GM18861 (cell line): ENCODE data around the gene CAPN10.

Experiments
- ATAC-seq: cut with Tn5 transposase; IDR thresholded peaks from one replicate; pipeline ENCODE4 v1.9.1; 2021; ENCODE audit not compliant: unreplicated experiment

CAPN10 gene

DNA sequence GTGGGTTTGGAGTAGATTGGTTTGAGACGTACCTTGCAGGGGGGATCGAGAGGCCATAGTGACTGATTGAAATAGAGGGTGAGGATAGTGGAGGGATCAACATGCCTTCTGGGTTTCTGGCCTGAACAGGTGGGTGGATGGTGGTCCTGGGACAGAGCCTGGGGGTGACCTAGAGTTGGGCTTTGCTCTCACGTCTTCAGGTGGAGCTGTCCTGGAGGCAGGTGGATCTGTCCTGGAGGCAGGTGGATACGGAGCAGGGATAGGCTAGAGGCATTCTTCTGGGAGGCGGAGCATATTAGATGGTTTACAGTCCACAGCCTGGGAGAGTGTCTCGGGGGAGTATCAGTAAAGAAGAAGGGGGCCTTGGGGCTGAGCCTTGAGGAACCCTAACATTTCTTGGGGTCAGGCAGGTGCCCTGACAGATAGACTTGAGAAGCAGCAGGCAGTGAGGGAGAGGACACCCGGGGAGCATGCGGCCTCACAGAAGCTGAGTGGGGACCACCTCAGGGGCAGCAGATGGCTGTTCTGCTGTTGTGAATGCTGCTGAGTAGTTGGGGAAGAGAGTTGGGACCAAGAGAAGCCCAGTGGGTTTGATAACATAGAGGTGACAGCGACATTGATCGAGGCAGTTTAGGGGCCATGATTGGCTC, 1.6 kb downstream of the CAPN10 start:
- ATAC-seq: no peak

DNA sequence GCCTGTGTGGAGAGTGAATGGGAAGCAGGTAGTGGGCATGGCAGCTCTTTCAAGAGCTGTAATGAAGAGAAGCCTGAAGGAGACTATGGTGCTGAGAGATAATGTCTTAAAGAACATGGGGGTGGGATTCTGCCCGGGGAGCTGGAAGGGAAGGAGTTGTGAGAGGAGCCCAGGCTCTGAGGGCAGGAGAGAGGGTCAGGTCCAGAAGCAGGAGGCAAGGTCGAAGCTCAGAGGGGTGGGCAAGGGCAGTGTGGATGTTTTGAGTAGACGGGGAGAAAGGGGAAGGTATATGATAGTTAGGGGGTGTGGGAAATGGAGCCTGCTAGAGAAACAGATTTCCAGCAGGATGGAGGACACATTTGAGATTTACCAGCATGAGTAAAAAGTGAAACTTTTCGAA, 2.1 kb downstream of the CAPN10 start:
- no peak for ATAC-seq

DNA sequence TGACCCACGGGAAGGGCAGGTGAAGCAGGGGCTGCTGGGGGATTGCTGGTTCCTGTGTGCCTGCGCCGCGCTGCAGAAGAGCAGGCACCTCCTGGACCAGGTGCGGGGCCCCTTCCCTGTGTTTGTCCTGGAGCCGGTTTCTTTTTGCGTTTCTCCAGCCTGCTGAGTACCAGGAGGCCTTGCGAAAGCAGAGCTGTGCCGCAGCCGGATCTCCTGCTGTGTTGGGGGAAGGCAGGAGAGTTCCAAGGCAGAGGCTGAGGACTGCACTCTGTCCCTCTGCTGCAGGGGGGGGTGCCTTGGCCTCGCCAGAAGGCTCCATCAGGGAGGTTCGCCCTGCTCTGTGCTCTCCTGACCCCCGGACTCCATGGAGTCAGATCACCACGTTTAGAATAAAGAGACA, 2.8 kb downstream of the CAPN10 start:
- no peak for ATAC-seq

DNA sequence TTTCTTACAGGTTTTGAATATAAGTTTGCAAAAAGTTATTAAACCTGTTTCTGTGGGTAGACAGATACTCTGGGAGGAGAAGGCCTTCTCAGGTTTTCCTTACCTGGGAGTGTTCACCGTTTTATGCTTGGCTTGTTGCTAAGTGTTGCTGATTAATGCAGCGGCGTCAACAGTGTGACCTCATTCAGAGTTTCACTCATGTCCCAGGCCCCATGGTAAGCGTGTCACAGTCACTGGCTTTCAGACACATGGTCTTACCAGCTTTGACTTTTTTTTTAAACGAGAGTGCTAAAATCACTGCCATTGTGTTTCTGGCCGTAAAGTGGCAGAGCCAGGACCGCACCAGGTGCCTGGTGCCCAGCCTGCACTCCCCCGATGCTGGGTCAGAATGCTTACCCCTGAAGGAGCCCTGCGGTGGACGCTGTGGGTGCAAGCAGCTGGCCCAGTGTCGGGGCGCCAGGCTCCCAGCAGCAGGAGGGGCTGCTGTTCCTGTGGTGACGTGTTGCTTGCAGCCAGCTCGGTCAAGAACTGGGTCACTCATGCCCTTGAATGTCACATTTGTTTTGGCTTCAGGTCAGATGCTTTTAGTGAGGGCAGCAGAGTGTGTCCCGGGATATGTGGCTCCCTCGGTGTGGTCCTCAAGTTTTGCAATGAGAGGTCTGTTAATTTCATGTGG, 3.5 kb downstream of the CAPN10 start:
- no peak for ATAC-seq

DNA sequence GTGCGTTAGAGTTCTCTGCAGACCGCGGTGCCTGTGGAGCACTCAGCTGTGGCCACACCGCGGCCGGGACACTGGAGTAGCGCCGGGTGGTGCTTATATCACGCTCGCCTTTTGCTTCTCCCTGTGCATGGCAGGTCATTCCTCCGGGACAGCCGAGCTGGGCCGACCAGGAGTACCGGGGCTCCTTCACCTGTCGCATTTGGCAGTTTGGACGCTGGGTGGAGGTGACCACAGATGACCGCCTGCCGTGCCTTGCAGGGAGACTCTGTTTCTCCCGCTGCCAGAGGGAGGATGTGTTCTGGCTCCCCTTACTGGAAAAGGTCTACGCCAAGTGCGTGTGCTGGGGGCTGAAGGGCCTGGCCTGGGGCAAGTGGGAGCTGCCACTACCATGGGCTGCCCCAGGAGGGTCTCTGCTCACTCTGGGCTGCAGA, 4.2 kb downstream of the CAPN10 start:
- no peak for ATAC-seq

DNA sequence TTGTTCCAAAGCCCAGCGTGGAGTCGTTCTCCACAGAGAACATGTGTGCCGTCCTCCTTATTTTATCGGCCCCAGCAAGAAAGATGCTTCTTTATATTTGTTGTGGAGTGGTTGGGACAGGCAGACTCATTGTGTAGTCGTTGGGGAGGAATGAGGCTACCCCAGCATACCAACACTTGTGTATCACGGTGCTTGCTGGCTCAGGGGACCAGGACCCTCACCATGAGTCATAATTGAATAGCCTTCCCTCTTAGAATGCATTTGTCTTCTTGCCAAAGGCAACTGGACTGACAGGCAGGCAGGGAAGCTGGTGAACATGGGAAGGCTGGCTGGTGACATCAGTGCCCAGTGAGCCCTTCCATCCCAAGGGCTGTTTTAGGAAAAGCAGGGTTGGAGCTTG, 4.7 kb downstream of the CAPN10 start:
- ATAC-seq: no peak

DNA sequence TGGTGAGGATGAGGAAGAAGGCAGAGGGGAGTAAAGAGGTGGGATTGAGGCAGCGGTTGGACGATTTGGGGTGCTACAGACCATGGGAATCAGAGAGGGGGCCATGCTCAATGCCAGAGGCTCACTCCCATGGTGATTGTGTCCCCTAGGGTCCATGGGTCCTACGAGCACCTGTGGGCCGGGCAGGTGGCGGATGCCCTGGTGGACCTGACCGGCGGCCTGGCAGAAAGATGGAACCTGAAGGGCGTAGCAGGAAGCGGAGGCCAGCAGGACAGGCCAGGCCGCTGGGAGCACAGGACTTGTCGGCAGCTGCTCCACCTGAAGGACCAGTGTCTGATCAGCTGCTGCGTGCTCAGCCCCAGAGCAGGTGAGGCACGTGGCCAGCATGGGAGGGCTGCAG, 5.2 kb downstream of the CAPN10 start:
- ATAC-seq: no peak

DNA sequence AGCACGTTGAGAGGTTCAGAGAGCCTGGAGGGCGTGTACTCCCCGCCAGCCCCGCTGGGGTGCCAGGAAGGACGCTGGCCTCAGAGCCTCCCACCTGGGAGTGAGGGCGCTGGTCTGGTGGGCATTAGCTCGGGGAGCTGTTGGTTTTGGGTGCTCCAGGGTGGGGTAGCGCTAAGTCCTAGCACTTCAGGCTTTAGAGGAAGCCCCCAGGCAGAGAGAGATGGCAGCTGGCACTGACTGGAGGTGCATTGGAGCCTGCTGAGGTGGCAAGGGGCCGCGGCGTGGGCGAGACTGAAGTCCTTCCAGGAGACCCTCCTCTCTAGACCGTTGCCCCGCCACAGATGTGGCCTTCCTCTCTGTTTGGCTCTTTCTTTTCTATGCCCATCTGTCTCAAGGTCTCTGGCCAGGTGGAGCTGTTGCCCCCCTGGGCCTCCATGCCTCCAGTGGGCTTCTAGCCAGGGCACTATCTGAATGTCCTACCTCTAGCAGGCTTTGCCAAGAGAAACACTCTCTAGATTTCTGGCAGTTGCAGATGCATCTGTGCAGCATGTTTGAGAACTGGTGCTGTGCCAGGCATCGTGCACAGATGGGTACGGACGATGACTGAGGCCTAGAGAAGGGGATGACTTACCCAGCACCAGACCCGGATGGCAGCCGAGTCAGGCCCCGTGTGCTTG, 6.6 kb downstream of the CAPN10 start:
- no peak for ATAC-seq

DNA sequence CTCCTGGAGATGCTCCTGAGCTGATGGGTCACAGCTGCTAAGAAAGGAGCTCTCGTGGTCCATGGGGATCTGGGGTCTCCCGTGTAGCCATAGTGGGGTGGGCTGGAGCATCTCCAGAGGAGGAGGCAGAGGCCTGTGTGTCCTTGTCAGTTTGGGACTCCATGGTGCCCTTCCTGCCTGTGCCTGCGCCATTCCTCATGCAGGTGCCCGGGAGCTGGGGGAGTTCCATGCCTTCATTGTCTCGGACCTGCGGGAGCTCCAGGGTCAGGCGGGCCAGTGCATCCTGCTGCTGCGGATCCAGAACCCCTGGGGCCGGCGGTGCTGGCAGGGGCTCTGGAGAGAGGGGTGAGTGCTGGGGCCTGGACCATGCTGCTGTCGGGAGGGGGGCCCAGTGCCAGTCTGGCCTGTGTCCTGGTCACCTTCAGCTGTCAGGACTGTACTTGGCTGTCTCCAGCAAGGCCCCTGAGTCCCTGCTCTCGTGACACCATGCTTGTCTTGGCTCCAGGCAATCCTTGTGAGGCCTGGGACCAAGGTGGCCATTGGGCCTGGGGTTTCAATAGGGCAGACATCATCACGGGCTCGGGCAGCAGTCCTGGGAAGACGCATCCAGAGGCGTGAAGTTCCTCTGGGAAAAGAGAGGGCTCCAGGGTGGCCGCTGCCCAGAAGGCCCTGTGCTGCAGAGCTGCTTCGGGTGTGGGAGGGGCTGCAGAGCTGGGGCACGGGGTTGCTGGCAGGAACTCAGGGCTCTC, 7.3 kb downstream of the CAPN10 start:
- ATAC-seq: no peak

DNA sequence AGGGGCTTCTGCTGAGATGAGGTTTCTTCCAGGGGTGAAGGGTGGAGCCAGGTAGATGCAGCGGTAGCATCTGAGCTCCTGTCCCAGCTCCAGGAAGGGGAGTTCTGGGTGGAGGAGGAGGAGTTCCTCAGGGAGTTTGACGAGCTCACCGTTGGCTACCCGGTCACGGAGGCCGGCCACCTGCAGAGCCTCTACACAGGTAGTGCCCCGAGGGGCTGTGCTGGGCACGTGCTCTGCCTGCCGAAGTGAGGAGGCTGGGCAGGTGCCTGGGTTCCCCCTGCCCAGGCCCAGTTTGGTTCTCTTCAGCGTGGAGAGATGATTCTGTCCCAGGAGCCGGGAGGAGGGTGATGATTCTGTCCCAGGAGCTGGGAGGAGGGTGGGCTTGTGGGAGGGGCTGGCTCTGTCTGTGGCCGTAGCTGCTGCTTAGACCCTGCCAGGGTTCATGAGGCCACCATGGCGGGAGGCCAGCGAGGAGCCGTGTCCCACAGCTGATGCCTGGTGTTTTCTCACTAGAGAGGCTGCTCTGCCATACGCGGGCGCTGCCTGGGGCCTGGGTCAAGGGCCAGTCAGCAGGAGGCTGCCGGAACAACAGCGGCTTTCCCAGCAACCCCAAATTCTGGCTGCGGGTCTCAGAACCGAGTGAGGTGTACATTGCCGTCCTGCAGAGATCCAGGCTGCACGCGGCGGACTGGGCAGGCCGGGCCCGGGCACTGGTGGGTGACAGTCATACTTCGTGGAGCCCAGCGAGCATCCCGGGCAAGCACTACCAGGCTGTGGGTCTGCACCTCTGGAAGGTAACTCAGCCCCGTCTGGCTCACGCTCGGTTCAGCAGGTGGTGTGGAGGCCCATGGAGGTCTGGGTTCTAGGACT, 8.2 kb downstream of the CAPN10 start:
- ATAC-seq: no peak

DNA sequence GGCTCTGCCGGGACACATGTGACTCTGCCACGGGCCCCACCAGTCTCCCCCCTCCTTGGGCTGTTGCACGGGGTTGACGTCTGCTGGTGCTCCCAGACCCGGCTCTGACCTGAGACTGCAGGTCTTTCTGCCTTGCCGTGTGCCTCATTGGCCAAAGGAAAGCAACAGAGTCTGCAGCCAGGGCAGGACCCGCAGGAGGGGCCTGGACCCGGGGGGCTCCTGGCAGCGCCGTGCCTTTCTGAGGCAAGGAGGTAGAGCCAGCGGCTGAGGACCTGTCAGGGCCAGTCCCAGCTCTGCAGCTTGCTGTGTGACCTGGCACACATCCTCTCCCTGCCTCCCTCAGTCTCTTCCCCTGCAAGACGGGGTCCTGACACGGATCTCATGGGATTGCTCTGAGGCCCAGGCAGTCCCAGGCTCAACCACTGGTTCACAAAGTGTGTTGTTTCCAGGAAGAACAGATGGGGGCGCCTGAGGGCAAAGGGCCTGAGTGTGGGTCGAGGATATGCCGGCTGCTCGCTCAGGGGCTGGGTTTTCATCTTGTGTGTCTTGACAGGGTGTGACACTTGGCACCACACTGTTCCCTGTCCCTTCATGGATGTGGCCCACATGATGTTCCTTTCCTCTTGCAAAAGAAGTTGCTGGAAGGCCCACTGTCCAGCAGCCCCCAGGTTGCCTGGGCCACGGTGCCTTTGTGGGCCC, 9.0 kb downstream of the CAPN10 start:
- no peak for ATAC-seq

DNA sequence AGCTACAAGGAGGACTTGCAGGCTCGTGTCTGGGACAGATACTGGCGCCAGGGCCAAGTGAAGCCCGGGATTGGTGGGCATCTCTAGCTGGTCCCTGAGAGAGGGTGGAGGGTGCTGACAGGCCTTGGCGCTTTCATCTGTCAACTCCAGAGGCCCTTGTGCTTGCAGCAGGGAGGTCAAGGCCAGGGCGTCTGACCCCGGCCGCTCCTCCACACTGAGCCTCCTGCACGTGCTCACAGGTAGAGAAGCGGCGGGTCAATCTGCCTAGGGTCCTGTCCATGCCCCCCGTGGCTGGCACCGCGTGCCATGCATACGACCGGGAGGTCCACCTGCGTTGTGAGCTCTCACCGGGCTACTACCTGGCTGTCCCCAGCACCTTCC, 9.5 kb downstream of the CAPN10 start:
- ATAC-seq: no peak

DNA sequence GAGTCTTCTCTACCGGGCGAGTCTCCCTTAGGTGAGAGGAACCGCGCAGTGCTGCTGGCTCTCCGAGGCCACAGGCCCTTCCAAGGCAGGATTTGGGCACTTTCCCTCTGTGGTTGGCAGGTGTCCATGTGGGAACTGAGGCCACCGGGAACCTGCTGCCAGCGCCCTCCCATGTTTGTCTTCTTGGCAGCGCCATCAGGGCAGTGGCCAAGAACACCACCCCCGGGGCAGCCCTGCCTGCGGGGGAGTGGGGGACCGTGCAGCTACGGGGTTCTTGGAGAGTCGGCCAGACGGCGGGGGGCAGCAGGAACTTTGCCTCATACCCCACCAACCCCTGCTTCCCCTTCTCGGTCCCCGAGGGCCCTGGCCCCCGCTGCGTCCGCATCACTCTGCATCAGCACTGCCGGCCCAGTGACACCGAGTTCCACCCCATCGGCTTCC, 10.0 kb downstream of the CAPN10 start:
- ATAC-seq: no peak

DNA sequence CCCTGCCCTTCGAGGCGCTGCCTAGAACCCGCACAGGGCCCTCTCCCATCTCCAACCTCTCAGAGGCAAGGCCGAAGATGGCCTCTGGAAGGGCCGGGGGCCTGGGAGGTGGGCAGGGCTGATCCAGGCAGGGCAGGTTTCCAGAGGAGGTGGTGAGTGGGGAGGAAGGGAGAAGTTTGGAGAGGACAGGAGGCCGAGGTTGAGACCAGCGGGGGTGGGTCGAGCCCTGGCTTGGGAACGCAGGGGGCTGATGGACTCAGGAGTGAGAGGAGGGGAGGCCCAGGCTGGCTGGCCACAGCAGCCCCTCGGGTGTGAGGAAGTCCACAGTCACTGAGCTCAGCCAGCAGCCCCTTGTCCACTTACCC, 10.5 kb downstream of the CAPN10 start:
- ATAC-seq: no peak

DNA sequence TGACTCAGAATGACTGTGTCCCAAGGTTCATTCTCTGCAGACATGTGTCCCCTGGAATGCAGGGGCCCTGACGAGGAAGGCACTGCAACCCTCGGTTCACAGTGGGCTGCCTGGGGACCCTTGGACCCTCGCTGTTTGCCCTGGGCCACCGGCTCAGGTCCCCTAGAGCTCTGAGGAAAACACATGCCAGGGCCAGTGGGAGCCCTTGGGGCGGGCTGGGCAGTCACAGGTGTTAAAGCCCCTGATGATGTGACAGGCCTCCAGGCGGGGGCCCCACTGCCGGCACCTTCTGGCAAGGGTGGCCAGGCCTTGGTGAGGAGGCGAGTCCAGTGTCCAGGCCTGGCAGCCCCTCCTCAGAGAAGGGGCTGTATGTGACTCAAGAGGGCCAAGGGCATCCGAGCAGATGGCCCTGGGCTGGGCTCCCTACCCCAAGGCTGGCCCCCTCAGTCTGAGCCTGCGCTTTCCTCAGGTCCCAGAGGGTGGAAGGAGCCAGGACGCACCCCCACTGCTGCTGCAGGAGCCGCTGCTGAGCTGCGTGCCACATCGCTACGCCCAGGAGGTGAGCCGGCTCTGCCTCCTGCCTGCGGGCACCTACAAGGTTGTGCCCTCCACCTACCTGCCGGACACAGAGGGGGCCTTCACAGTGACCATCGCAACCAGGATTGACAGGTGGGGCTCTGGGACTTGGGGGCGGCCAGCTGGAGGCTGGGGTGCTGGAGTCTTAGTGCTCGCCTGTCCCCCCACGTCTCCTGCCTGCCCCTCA, 11.1 kb downstream of the CAPN10 start:
- no peak for ATAC-seq

DNA sequence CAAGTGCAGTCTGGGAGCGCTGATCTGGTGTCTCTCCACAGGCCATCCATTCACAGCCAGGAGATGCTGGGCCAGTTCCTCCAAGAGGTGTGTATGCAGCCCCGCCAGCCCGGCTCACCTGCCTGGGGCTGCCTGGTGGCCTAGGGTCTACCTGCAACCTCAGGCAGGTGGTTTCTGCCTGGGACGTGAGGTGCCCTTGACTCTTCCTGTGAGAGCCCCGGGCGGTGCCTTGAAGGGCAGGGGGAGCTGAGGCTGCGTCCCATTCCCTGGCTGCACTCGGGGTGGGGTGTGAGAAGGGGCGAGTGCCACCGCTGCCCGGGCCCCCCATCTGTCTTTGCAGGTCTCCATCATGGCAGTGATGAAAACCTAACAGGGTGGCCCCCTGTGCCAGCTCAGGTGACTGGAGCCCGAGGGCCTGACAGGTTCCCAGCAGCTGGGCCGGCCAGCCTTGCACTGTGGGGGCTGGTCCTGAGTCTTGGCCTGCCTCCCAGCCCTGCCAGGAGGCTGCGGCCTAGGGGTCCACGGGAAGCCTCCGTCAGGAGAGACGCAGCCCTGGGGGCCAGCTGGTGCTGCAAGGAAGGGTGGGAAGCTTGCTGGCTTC, 11.9 kb downstream of the CAPN10 start:
- ATAC-seq: no peak

DNA sequence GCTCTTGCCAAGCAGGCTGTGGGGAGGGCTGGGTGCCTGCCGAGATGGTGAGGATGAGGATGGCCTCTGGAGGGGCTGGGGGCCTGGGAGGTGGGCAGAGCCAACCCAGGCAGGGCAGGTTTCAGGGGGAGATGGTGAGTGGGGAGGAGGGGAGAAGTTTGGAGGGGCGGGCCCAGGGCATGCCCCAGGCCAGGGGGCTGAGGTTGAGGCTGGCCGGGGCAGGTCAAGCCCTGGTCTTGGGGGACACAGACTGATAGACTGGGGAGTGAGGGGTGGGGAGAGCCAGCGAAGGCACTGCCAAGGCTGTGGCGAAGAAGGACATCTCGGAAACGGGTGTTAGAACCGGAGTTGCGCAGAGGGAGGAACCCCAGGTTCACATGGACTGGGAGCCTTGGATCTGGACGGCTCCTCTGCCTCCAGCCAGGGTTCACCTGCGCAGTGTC, 12.6 kb downstream of the CAPN10 start:
- ATAC-seq: no peak

DNA sequence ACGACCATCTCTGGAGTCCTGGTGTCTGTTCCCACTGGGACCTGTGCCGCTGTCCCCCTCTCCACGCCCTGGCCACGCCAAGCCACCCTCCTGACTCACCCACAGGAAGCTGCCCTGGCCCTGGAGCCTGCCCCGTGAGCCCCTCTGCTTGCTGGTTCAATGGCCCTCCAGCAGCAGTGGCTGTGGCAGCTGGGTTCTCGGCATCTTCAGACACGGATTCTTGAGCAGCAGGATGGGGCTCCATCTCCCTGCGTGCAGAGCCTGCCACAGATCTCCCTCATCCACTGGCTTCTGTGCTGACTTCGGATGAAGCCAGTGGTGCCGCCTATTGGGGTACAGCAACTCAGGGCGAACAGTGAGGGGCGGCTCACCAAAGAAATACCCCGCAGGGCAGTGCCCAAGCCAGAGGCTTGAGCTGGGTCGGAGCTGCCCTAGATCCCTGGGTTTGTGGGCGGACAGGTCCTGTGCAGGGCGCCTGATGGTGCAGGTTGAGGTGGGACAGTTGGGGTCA, 14.0 kb downstream of the CAPN10 start:
- ATAC-seq: no peak
